AG04450 (cell line): ENCODE results near the gene PTPRE. TPM values are rescaled to one million over a fixed set of nuclear protein-coding genes. Genes with fewer than 3 reads are reported as not detected.

Experiments used
- CTCF ChIA-PET: fragments of 300-600, 350-600 bp; formaldehyde crosslinking; extraction: SDS; loops from one replicate; lab custom pipeline; 2022; ENCODE audit warnings: antibody characterized with exemption, inconsistent platforms; lab: Charles Lee
- POLR2A ChIA-PET: fragments of 350-600 bp; formaldehyde crosslinking; extraction: SDS; loops from one replicate; lab custom pipeline; 2021; ENCODE audit warnings: antibody characterized with exemption, inconsistent platforms; lab: Yijun Ruan, JAX
- DNase-seq: peaks from one replicate; pipeline ENCODE4 v3.0.0-alpha.2; 2011; ENCODE audit warnings: low read depth, low spot score
- H3K27ac ChIP-seq: one replicate; pipeline ENCODE4 v1.5.1; 2012; ENCODE audit warnings: low read depth, low read length, control low read depth
- H3K27me3 ChIP-seq: one replicate; pipeline ENCODE4 v1.6.0; 2012; ENCODE audit warnings: low read length; ENCODE audit not compliant: control insufficient read depth, insufficient read depth
- H3K4me3 ChIP-seq: 2 replicates; pipeline ENCODE4 v1.5.1; 2011; ENCODE audit warnings: mild to moderate bottlenecking, low read depth, low read length, control low read depth
- H3K9me3 ChIP-seq: 2 replicates; pipeline ENCODE4 v1.5.1; 2012; ENCODE audit warnings: low read length; ENCODE audit not compliant: control insufficient read depth, insufficient read depth
- polyA plus RNA-seq: library from polyadenylated mRNA; depleted of rRNA; stranded (reverse); fragments of >200 nt; gene quantifications from 2 replicates; pipeline ENCODE4 v1.2.3, GENCODE V29; 2011
- TF ChIP-seq, protein P1 (sequence below): IDR thresholded peaks from 2 replicates; pipeline ENCODE4 v1.5.1; 2011; ENCODE audit warnings: low read depth, low read length, control low read depth, inconsistent platforms

Gene PTPRE
- polyA plus RNA-seq, 1 experiment = 0.38 TPM

DNA sequence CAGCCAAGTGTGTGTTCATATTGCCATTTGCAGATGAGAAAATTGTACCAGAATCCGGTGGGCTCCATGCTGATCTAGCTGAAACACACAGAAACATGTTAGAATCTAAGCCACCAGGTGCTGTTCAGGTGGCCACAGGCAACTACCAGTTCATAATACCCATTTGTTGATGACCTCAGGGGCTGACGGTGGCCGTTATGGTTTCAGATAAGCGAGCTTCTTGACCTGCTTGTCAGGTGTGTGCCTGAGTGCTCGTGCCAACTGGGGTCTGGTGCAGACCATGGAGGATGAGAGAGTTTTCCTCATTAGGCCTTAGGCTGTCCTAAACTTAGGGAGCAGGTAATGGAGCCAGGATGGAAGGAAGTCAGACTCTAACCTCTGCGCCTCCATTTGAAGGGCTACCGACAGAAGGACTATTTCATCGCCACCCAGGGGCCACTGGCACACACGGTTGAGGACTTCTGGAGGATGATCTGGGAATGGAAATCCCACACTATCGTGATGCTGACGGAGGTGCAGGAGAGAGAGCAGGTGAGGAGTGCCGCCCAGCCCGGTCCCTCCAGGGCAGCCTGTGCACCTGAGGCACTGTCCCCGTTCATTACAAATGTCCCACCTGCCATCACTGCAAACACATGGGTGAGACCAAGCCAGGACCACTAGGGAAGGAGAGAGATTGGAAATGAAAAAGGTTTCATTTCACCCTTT, 166.2 kb downstream of the PTPRE start:
- CTCF ChIA-PET = interaction anchor here (0.6 to 1.9 kb wide), 4 partner anchors 38 to 167 kb away, joined by 3 to 10 read pairs (median 4); no protein-coding TSS in a partner anchor
- POLR2A ChIA-PET = no interaction called here
- Histone ChIP-seq H3K4me3 (no peak overlapping the region), H3K27me3 (peaks cover 5% of the 10 kb centered on the region), H3K9me3 (peaks cover 1% of the 10 kb centered on the region; the same call in 1 of the 2 replicates), H3K27ac (no peak overlapping the region)
- no peak for DNase-seq
- TF ChIP-seq, protein P1, sequence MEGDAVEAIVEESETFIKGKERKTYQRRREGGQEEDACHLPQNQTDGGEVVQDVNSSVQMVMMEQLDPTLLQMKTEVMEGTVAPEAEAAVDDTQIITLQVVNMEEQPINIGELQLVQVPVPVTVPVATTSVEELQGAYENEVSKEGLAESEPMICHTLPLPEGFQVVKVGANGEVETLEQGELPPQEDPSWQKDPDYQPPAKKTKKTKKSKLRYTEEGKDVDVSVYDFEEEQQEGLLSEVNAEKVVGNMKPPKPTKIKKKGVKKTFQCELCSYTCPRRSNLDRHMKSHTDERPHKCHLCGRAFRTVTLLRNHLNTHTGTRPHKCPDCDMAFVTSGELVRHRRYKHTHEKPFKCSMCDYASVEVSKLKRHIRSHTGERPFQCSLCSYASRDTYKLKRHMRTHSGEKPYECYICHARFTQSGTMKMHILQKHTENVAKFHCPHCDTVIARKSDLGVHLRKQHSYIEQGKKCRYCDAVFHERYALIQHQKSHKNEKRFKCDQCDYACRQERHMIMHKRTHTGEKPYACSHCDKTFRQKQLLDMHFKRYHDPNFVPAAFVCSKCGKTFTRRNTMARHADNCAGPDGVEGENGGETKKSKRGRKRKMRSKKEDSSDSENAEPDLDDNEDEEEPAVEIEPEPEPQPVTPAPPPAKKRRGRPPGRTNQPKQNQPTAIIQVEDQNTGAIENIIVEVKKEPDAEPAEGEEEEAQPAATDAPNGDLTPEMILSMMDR = no peak

DNA sequence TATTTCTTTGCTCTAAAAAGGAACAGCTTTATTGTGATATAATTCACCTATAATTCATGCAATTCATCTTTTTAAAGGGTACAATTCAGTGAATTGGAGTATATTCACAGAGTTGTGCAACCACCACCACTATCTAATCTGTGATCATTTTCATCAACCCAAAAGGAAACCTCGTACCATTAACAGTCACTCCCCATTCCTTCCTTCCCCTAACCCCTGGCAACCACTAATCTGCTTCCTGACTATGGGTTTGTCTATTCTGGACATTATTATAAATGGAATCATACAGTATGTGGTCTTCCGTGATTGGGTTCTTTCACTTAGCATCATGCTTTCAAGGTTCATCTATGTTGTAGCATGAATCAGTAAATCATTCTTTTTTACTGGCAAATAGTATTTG, 167.0 kb downstream of the PTPRE start:
- H3K27ac ChIP-seq = no peak overlapping the region
- H3K27me3 ChIP-seq = peaks cover 8% of the 10 kb centered on the region
- H3K9me3 ChIP-seq = no peaks in the 10 kb centered on the region
- no peak overlapping the region for H3K4me3 ChIP-seq
- TF ChIP-seq, protein P1 = no peak
- DNase-seq = no peak
- CTCF ChIA-PET = interaction anchor here (0.6 to 1.4 kb wide), 3 partner anchors 39 to 168 kb away, joined by 3 to 4 read pairs (median 4); no protein-coding TSS in a partner anchor
- POLR2A ChIA-PET = no interaction called here

DNA sequence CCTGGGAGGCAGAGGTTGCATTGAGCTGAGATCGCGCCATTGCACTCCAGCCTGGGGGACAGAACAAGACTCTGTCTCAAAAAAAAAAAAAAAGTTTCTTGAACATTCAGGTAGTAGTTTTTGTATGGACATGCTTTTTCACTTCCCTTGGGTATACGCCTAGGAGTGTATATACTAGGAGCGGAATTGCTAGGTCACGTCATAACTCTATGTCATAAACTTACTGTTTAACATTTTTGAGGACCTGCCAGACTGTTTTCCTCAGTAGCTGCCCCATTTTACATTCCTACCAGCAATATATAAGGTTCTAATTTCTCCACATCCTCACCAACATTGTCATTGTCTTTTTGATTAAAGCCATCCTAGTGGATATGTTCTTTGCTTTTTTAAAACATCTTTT, 167.7 kb downstream of the PTPRE start:
- CTCF ChIA-PET = interaction anchor here (1.4 kb wide), 1 partner anchor 75 kb away, joined by 4 read pairs; no protein-coding TSS in a partner anchor
- no peak for DNase-seq
- TF ChIP-seq, protein P1 = no peak
- Histone ChIP-seq H3K9me3 (no peaks in the 10 kb centered on the region), H3K27ac (no peak overlapping the region), H3K27me3 (peaks cover 13% of the 10 kb centered on the region), H3K4me3 (no peak overlapping the region)
- POLR2A ChIA-PET = no interaction called here

DNA sequence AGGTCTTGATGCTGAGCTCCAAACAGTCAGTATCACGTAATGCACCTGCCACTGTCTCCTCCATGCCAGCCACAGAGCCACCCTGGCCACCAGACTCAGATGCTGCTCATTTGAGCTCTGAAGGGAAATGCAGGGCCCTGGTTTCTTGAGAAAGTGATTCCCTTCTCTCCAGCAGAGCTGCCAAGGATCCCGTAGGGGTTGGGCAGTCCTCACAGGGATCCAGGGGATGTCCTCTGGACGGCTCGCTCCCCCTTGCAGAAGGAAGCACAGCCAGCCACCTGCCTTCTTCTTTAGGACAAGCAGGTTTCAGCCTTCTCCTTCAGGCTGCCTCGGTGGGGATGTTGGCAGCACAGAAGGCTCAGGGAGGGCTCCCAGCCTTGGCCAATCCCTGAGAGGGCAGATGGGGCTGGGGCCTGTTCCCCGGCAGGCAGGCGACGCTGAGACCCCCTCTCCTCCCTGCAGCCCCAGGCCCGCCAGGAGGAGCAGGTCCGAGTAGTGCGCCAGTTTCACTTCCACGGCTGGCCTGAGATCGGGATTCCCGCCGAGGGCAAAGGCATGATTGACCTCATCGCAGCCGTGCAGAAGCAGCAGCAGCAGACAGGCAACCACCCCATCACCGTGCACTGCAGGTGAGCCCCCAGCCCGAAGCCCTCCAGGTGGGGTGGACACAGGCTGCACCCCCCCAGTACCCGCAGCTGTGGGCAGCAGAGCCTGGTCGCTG, 170.4 kb downstream of the PTPRE start:
- POLR2A ChIA-PET = no interaction called here
- DNase-seq = no peak

More for the DNA sequence above, 170.4 kb downstream of the PTPRE start:
- Histone ChIP-seq H3K9me3 (no peaks in the 10 kb centered on the region), H3K27ac (no peak overlapping the region), H3K27me3 (peaks cover 22% of the 10 kb centered on the region), H3K4me3 (no peak overlapping the region)
- CTCF ChIA-PET = interaction anchor here (1.0 to 1.7 kb wide), 2 partner anchors 40 to 74 kb away, joined by 3 to 6 read pairs; no protein-coding TSS in a partner anchor
- TF ChIP-seq, protein P1 = no peak
